ENCODE measurements around the gene TKFC. TPM values are rescaled to one million over a fixed set of nuclear protein-coding genes. Genes with fewer than 3 reads are reported as not detected.

Gene TKFC
- total RNA-seq, 1 donor from 2014 or later = 35.2 TPM

DNA sequence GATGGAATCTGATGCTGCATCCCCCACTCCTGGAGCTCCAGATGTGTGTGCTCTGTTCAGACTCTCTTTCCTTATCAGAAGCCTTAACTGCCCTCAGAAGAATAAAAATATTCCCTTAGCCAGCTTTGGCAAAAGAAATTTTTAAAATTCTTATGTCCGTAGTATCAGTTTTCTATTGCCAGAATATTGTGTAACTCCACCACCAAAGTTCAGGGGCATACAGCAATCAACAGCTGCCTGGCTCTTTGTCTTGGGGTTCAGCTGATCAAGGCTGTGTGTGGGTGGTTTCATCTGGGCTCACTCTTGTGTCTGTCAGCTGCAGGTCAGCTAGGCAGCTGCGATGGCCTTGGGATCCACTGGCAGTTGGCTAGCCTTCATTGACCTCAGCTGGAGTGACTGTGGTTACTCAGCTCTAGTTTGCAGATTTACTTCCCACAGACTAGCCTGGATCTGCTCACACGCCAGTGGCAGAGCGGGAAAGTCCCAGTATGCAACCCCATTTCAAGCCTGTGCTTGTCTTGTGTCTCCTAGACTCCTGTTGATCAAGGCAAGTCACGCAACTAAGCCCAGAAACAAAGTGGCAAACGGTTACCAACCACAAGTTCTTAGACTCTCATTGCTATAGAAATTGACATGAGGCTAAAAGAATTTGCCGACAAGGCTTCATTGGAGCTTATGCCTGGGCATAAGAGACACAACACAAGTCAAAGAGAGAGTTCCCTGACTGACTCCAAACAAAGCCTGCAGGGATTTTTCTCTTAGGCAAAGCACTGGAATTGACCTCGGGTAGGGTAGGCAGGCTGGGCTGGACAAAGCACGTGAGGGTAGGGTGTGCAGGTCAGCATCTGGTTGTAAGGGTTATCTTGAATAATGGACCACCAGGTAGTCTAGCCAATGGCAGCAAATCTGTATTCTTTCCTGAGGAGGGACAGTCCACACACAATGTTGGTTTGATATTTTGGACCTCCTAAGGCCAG is 36.6 kb downstream of the TKFC start:
- Histone ChIP-seq H3K36me3 (ENCODE audit: control insufficient read depth, insufficient read depth, low read length) (no peaks in the 10 kb centered on the region), H3K4me3 (ENCODE audit: low read depth, low read length) (no peak overlapping the region), H3K27me3 (ENCODE audit: control insufficient read depth, insufficient read depth, low read length) (no peaks in the 10 kb centered on the region)
- TF ChIP-seq, protein P1, sequence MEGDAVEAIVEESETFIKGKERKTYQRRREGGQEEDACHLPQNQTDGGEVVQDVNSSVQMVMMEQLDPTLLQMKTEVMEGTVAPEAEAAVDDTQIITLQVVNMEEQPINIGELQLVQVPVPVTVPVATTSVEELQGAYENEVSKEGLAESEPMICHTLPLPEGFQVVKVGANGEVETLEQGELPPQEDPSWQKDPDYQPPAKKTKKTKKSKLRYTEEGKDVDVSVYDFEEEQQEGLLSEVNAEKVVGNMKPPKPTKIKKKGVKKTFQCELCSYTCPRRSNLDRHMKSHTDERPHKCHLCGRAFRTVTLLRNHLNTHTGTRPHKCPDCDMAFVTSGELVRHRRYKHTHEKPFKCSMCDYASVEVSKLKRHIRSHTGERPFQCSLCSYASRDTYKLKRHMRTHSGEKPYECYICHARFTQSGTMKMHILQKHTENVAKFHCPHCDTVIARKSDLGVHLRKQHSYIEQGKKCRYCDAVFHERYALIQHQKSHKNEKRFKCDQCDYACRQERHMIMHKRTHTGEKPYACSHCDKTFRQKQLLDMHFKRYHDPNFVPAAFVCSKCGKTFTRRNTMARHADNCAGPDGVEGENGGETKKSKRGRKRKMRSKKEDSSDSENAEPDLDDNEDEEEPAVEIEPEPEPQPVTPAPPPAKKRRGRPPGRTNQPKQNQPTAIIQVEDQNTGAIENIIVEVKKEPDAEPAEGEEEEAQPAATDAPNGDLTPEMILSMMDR (IDR thresholded peaks at IDR 0.05; ENCODE audit: insufficient read depth, low read length, poor library complexity, severe bottlenecking) = no peak
- DNase-seq (ENCODE audit: low read depth) = no peak

DNA sequence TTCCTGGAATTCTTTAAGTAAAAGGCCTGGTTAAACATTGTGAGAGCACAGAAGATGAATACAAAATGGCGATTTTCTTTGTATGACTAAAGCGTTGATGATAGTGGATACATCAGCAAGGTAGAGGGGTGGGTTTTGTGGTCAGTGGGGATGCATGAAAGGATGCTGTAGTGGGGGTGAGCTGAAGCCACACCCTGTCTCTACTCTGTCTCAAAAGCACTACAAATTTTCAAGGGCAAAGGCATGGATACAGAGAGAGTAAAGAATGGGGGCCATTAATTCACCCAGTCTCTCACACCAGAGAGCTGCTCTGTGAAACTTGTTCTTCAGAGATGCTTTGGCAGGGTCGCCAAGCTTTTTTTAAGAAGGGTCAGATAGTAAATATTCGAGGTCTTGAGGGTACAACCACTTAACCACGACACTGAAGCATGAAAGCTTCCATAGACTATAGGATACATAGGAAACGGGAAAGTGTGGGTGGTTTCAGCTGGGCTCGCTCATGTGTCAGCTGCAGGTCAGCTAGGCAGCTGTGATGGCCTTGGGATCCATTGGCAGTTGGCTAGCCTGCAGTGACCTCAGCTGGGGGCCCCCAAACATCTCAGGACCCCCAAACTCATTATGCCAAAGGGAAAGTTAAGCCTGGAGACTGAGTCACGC is 37.4 kb downstream of the TKFC start:
- Histone ChIP-seq H3K36me3 (ENCODE audit: control insufficient read depth, insufficient read depth, low read length) (no peaks in the 10 kb centered on the region), H3K4me3 (ENCODE audit: low read depth, low read length) (no peak overlapping the region), H3K27me3 (ENCODE audit: control insufficient read depth, insufficient read depth, low read length) (no peaks in the 10 kb centered on the region)
- TF ChIP-seq, protein P1 (IDR thresholded peaks at IDR 0.05; ENCODE audit: insufficient read depth, low read length, poor library complexity, severe bottlenecking) = no peak
- DNase-seq (ENCODE audit: low read depth) = no peak

GRCh38 chr11:61372659-61373420 is 39.8 kb downstream of the TKFC start:
- TF ChIP-seq, protein P1 (IDR thresholded peaks at IDR 0.05; ENCODE audit: insufficient read depth, low read length, poor library complexity, severe bottlenecking) = no peak
- Histone ChIP-seq H3K36me3 (ENCODE audit: control insufficient read depth, insufficient read depth, low read length) (no peaks in the 10 kb centered on the region), H3K27me3 (ENCODE audit: control insufficient read depth, insufficient read depth, low read length) (no peaks in the 10 kb centered on the region), H3K4me3 (ENCODE audit: low read depth, low read length) (no peak overlapping the region)
- DNase-seq (ENCODE audit: low read depth) = no peak

GRCh38 chr11:61375761-61376108 is 42.7 kb downstream of the TKFC start:
- DNase-seq (ENCODE audit: low read depth) = no peak
- no peaks in the 10 kb centered on the region for H3K36me3 ChIP-seq (ENCODE audit: control insufficient read depth, insufficient read depth, low read length)
- H3K27me3 ChIP-seq (ENCODE audit: control insufficient read depth, insufficient read depth, low read length) = no peaks in the 10 kb centered on the region
- TF ChIP-seq, protein P1 (IDR thresholded peaks at IDR 0.05; ENCODE audit: insufficient read depth, low read length, poor library complexity, severe bottlenecking) = no peak
- H3K4me3 ChIP-seq (ENCODE audit: low read depth, low read length) = no peak overlapping the region

- Histone ChIP-seq H3K36me3 (ENCODE audit: control insufficient read depth, insufficient read depth, low read length) (no peaks in the 10 kb centered on the region), H3K4me3 (ENCODE audit: low read depth, low read length) (no peak overlapping the region), H3K27me3 (ENCODE audit: control insufficient read depth, insufficient read depth, low read length) (no peaks in the 10 kb centered on the region)
- no peak for DNase-seq (ENCODE audit: low read depth)
- TF ChIP-seq, protein P1 (IDR thresholded peaks at IDR 0.05; ENCODE audit: insufficient read depth, low read length, poor library complexity, severe bottlenecking) = no peak
Observed at GRCh38 chr11:61377461-61378160, 44.6 kb downstream of the TKFC start.
